ENCODE measurements around the gene AMDHD1.
A peak's percentile ranks its signal among the peaks of the same experiment; 100 is the strongest.

The AMDHD1 gene

GRCh38 chr12:95995238-95996031, 52.3 kb downstream of the AMDHD1 start:
- DNase-seq (ENCODE audit: low spot score), result no peak

GRCh38 chr12:95996034-95996658, 53.0 kb downstream of the AMDHD1 start, which contains the start of gene HAL:
HAL (minus strand) TSS chr12:95996344; CDS start chr12:95995910, 434 bp downstream.
- peak; percentile 33 for DNase-seq (ENCODE audit: low spot score)

GRCh38 chr12:95997276-95997675, 54.1 kb downstream of the AMDHD1 start:
- no peak for DNase-seq (ENCODE audit: low spot score)

- no peak for DNase-seq (ENCODE audit: low spot score)
Observed at GRCh38 chr12:95997911-95998510, 54.9 kb downstream of the AMDHD1 start.

GRCh38 chr12:95998611-95999286, 55.6 kb downstream of the AMDHD1 start:
- DNase-seq (ENCODE audit: low spot score), result peak; percentile 84

GRCh38 chr12:95999484-95999883, 56.4 kb downstream of the AMDHD1 start:
- no peak for DNase-seq (ENCODE audit: low spot score)

- no peak for DNase-seq (ENCODE audit: low spot score)
Observed at GRCh38 chr12:96000858-96001257, 57.7 kb downstream of the AMDHD1 start.

- no peak for DNase-seq (ENCODE audit: low spot score)
Observed at GRCh38 chr12:96006727-96007126, 63.6 kb downstream of the AMDHD1 start.

- DNase-seq (ENCODE audit: low spot score), result no peak
Observed at GRCh38 chr12:96007729-96008128, 64.6 kb downstream of the AMDHD1 start.

GRCh38 chr12:96014943-96015599, 71.9 kb downstream of the AMDHD1 start:
- no peak for DNase-seq (ENCODE audit: low spot score)

- DNase-seq (ENCODE audit: low spot score), result no peak
Observed at GRCh38 chr12:96015672-96016071, 72.5 kb downstream of the AMDHD1 start.
